ENCODE results near the gene ADRA2C. TPM values are rescaled to one million over a fixed set of nuclear protein-coding genes. Genes with fewer than 3 reads are reported as not detected.

Gene ADRA2C
- total RNA-seq, 2 experiments from 2014 or later, result not detected

DNA sequence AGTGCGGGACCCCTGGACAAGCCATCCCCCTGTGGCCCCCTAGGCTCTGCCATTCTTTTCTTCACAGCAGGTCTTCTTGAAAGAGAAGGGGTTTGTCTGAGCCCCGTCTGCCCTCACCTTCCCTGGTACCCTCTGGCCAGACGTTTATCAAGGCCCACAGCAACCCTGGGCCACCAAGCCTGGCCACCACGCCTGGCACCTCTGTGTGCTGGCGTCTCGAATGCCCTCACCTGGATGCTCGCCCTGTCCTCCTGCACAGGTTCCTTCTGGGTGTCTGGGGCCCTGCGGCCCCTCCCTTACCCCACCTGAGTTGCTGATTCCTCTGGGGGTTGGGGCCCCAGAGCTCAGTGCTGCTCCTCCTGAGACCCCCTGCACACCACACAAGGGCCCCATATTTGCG, 25.1 kb downstream of the ADRA2C start:
- no peak for DNase-seq
- Mint-ChIP-seq H3K9me3 (peaks cover 13% of the 10 kb centered on the region), H3K4me3 (no peak overlapping the region), H3K27ac (no peak overlapping the region), H3K4me1 (no peaks in the 10 kb centered on the region), H3K36me3 (ENCODE audit: low read depth) (no peaks in the 10 kb centered on the region), H3K27me3 (no peaks in the 10 kb centered on the region)
- CTCF ChIA-PET, result no interaction called here
- POLR2A ChIA-PET, result no interaction called here

DNA sequence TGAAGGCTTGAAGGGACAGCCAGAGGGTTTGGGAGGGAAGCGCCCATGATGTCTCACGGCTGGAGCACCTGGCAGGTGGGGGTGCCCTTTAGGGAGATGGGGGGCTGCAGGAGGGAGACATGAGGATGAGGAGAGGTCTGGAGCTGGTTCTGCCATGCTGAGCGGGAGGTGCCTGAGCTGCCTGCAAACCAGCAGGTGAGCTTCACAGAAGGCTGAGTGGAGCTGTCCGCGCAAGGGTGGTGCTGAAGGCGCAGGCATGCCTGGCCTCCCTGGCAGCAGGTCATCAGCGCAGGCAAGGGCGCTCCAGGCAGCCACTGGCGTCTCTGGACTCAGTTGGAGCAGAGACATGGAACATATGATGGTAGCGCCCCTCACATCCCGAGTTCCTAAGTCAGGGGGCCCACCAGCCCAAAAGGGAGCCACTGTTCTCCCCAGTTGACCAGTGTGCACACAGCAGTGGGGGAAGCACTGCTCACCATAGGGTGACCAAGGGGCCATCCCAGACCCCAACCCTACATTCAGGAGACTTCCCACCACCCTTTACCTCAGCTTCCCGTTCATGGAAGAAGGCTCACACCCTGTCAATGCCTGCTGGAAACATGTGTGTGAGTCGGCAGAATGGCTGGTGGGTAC, 25.8 kb downstream of the ADRA2C start:
- Mint-ChIP-seq H3K4me3 (no peak overlapping the region), H3K36me3 (ENCODE audit: low read depth) (no peaks in the 10 kb centered on the region), H3K27ac (no peak overlapping the region), H3K4me1 (no peaks in the 10 kb centered on the region), H3K27me3 (no peaks in the 10 kb centered on the region), H3K9me3 (peaks cover 20% of the 10 kb centered on the region)
- POLR2A ChIA-PET, result no interaction called here
- CTCF ChIA-PET, result no interaction called here
- DNase-seq, result peak; percentile 43

DNA sequence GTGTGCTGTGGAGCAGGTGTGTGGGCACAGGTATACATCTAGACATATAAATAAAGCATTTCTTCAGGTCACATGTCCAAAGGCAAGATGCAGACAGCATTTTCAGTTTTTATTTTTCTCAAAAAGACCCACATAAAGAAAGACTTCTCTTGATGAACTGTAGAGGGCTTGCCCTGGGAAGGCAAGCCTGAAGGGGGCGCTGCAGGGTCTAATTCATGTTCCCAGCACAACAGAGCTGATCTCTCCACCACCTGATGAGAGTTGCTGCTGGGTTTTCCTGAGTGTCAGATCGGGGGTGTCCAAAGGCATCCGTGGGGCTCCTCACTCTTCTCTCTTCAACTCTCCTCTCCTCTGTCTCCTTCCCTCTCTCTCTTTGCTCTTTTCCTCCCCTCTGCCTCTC, 26.6 kb downstream of the ADRA2C start:
- DNase-seq, result no peak
- H3K4me3 Mint-ChIP-seq, result no peak overlapping the region
- peaks cover 20% of the 10 kb centered on the region for H3K9me3 Mint-ChIP-seq
- no peak overlapping the region for H3K27ac Mint-ChIP-seq
- no peaks in the 10 kb centered on the region for H3K27me3 Mint-ChIP-seq
- H3K4me1 Mint-ChIP-seq, result no peaks in the 10 kb centered on the region
- CTCF ChIA-PET, result interaction anchor here (0.9 kb wide), 1 partner anchor 44 kb away, joined by 3 read pairs; no protein-coding TSS in a partner anchor
- no peaks in the 10 kb centered on the region for H3K36me3 Mint-ChIP-seq (ENCODE audit: low read depth)
- POLR2A ChIA-PET, result no interaction called here

DNA sequence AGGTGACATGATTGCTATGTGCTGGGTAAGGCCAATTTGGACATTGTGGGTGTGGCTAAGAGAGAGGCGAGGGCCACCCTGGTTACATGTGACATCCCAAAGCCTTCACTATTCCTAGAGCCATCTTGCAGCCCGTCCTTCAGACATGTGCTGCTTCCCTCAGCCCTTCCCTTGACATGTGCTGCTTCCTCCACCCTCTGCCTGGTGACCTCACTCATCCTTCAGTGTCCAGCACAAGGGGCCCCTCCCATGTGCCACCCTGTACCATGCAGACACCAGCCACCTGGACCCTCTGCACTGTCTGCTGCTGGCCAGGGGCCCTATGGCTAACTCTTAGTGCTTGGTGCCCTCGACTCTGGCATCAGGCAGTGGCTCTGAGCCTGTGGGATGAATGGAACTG, 27.4 kb downstream of the ADRA2C start:
- no peak overlapping the region for H3K4me3 Mint-ChIP-seq

DNA sequence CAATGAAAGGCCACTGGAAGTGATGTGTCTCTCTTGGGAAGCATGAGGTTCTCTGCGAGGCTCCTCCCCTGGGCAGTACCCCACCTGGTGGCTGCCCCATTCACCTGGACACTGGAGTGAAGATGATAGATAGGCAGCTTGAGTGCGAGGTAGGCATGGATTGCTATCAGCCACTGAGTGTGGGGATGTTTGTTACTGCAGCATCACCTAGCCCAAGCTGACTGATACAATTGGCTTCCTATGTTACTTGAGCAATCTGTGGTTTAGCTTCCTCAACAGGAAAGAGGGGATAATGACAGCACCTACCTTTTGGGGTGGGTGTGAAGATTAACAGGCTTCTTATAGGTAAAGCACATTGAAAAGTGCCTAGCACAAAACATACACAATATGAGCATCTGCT, 30.8 kb downstream of the ADRA2C start:
- Mint-ChIP-seq H3K27me3 (no peaks in the 10 kb centered on the region), H3K27ac (no peak overlapping the region), H3K36me3 (ENCODE audit: low read depth) (no peaks in the 10 kb centered on the region), H3K4me3 (no peak overlapping the region), H3K9me3 (peaks cover 20% of the 10 kb centered on the region), H3K4me1 (no peaks in the 10 kb centered on the region)
- POLR2A ChIA-PET, result no interaction called here
- no peak for DNase-seq
- CTCF ChIA-PET, result no interaction called here

More for the DNA sequence above, 27.4 kb downstream of the ADRA2C start:
- ChIA-PET POLR2A (no interaction called here), CTCF (interaction anchor here (0.9 kb wide), 1 partner anchor 45 kb away, joined by 3 read pairs; no protein-coding TSS in a partner anchor)
- Mint-ChIP-seq H3K27ac (no peak overlapping the region), H3K9me3 (peaks cover 20% of the 10 kb centered on the region), H3K27me3 (no peaks in the 10 kb centered on the region), H3K36me3 (ENCODE audit: low read depth) (no peaks in the 10 kb centered on the region), H3K4me1 (no peaks in the 10 kb centered on the region)
- no peak for DNase-seq

DNA sequence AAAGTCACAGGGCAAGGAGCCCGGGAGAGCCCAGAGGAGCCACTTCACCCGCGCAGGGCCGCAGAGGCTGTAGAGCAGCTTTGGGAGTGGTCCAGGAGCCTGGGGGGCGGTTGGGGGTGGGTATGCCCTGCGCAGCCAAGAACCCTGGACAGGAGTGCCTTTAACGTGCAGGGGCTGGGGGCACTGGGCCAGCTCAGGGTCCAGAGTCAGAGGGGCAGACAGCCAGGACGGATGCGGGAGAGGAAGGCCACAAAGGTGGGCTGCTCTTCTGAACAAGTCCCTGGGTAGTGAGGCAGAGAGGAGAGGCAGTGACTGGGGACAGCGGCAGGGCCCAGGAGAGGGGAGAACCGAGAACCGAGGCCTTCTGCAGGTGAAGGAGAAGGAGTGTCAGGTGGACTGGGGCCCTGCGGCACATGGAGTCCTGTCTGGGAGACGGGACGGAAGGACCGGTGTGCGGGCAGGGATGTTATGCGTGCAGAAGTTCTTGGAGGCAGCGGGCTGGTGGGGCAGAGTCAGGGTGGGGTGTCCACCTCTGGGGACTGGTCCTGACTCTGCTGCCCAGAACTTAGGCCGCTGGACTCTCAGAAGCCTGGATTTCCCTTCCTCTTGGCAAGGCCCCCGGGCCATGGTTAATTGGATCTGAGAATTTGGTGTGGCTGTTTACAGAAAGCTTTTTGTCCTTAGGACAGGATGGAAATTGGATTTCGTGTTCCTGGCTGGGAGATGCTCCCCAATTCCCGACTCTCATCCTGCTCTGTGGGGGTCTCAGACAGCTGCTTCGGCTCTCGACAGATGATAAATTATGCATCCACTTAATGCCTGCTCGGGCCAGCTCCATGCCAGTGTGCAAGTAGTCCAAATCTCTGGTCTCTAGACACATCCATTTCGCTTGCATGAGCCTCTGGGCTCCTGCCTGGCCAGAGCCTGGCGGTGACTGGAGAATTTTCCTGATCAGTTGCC, 31.9 kb downstream of the ADRA2C start:
- ChIA-PET POLR2A (no interaction called here), CTCF (no interaction called here)
- Mint-ChIP-seq H3K4me1 (no peaks in the 10 kb centered on the region), H3K4me3 (no peak overlapping the region), H3K27me3 (no peaks in the 10 kb centered on the region), H3K9me3 (peaks cover 20% of the 10 kb centered on the region), H3K27ac (no peak overlapping the region), H3K36me3 (ENCODE audit: low read depth) (no peaks in the 10 kb centered on the region)
- DNase-seq, result no peak

DNA sequence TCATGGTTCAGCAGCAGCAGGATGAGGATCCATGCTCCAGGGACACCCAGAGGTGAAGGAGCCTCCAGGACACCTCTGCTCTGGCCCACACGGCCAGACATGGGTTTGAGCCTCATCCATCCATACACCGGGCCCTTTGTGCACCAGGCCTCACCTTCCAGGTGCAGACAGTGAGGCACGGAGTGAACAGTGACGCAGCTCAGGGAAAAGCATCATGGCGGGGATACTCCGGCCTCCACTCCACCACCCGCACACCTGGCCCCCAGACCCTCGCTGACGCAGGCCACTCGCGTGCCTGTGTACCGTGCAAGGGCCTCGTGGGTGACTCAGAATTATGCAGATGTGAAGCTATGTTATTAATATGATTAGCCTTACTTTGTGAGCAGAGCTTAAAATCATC, 33.3 kb downstream of the ADRA2C start:
- ChIA-PET CTCF (no interaction called here), POLR2A (no interaction called here)
- DNase-seq, result no peak
- Mint-ChIP-seq H3K9me3 (peaks cover 17% of the 10 kb centered on the region), H3K27me3 (no peaks in the 10 kb centered on the region), H3K36me3 (ENCODE audit: low read depth) (no peaks in the 10 kb centered on the region), H3K4me1 (no peaks in the 10 kb centered on the region), H3K4me3 (no peak overlapping the region), H3K27ac (no peak overlapping the region)

DNA sequence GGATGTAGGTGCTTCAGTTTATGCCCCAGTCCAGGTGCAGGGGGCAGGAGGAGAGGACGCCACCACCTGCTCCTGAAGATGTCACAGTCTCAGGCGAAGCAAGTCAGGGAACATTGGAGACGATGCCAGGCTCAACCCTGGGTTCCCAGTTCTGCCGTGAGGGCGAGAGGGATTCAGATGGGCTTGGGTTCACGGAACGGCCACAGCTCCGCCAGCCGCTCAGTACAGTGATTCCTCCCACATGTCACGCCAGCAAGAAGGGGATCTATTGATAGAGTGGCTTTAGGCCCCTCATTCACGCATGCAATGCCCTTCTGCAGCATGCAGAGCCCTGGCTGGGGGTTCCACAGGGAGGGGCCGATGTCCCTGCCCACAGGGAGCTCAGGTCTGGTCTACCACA, 34.2 kb downstream of the ADRA2C start:
- POLR2A ChIA-PET, result no interaction called here
- peaks cover 13% of the 10 kb centered on the region for H3K9me3 Mint-ChIP-seq
- H3K4me1 Mint-ChIP-seq, result no peaks in the 10 kb centered on the region
- no peak overlapping the region for H3K4me3 Mint-ChIP-seq
- no peak overlapping the region for H3K27ac Mint-ChIP-seq
- DNase-seq, result no peak
- CTCF ChIA-PET, result no interaction called here
- H3K27me3 Mint-ChIP-seq, result no peaks in the 10 kb centered on the region
- no peaks in the 10 kb centered on the region for H3K36me3 Mint-ChIP-seq (ENCODE audit: low read depth)

DNA sequence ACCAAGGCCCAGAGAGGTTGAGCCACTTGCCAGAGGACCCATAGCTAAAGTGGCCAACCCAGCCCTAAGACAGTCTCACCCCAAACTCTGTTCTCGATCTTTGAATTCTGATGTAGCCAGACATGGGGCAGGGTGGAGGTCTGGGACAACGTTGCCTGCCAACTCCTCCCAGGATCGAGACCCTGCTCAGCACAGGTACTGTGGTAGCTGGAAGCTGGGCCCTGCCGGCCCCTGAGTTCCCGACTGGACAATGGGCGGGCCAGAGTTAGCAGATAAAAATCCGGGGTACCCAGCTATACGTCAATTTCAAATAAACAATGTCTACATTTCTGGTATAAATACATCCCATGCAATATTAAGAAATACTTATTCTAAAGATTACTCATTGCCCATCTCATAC, 35.3 kb downstream of the ADRA2C start:
- no peak for DNase-seq
- no peaks in the 10 kb centered on the region for H3K27me3 Mint-ChIP-seq
- H3K9me3 Mint-ChIP-seq, result peaks cover 5% of the 10 kb centered on the region
- no peaks in the 10 kb centered on the region for H3K36me3 Mint-ChIP-seq (ENCODE audit: low read depth)
- no peak overlapping the region for H3K4me3 Mint-ChIP-seq
- no peaks in the 10 kb centered on the region for H3K4me1 Mint-ChIP-seq
- ChIA-PET POLR2A (no interaction called here), CTCF (no interaction called here)
- H3K27ac Mint-ChIP-seq, result no peak overlapping the region

DNA sequence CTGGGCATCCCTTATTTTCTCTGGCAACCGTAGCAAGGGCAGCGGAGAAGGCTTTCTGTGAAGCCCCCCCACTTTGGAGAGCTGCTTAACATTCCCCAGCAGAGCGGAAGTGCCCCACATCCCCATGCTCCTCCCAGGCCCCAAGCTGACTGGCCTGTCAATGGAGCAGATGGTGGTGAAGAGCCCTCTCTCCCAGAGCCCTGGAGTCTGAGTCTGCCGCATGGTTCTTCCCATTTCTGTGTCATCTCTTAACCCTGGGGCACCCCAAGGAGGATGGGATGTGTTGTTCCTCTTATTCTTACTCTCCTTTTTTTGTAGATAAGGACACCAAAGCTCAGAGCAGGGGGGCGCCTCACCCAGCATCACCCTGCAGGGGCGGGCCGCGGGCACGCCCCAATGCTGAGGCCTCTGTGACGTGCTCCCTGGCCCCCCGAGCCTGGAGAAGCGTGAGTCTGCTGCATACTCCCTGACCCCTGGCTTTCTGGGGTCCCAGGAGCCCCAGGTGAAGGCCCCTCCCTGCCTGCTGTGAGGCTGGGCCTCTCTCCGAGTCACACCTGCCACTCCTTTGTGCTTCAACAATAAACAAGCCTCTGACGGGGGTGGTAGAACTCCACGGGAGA, 35.9 kb downstream of the ADRA2C start:
- peaks cover under 1% of the 10 kb centered on the region for H3K9me3 Mint-ChIP-seq
- H3K27ac Mint-ChIP-seq, result no peak overlapping the region
- no peaks in the 10 kb centered on the region for H3K36me3 Mint-ChIP-seq (ENCODE audit: low read depth)
- H3K27me3 Mint-ChIP-seq, result no peaks in the 10 kb centered on the region
- no peaks in the 10 kb centered on the region for H3K4me1 Mint-ChIP-seq
- POLR2A ChIA-PET, result no interaction called here
- CTCF ChIA-PET, result no interaction called here
- H3K4me3 Mint-ChIP-seq, result no peak overlapping the region
- DNase-seq, result no peak

DNA sequence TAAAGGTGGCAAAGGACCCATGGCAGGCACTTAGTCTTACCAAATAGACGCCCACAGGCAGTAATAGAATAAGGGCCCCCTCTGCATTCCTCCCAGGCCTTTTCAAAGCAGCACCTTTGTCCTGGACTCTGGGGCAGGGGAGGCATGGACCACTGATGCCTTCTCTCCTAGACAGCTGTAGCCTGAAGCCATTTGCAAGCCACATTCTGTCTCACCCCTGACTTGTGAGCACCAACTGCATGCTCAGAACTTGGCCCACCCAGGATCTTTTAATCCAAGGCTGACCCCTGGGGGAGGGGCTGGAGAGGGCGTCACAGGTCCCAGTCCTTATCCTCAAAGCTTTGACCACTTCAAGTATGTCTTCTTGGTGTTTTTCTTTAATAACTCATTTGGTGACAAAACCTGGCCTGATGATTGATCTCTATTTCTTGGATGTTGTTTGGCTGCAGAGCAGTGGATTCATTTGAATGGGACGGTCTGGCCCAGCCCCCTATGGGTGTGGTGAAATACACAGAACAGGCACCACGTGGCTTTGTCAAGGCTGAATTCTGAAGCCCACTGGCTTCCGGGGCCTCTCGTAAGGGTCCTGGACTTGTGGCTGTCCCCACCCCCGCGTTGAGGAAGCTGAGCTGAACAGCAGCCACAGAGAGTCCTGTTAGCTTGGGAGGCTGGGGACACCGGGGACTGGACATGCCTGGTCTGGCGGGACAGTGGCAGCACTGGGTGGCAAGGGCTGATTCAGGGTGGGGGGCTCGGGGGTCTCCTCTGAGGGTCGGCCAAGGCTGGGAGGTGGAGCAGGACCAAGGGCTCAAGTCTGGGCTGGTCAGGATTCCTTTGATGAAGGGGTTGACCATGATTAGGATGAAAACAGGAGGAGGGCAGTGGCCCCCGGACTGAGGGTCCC, 36.6 kb downstream of the ADRA2C start:
- Mint-ChIP-seq H3K4me1 (no peaks in the 10 kb centered on the region), H3K27me3 (no peaks in the 10 kb centered on the region), H3K27ac (no peak overlapping the region), H3K36me3 (ENCODE audit: low read depth) (no peaks in the 10 kb centered on the region), H3K9me3 (no peaks in the 10 kb centered on the region), H3K4me3 (no peak overlapping the region)
- POLR2A ChIA-PET, result no interaction called here
- CTCF ChIA-PET, result no interaction called here
- DNase-seq, result no peak

DNA sequence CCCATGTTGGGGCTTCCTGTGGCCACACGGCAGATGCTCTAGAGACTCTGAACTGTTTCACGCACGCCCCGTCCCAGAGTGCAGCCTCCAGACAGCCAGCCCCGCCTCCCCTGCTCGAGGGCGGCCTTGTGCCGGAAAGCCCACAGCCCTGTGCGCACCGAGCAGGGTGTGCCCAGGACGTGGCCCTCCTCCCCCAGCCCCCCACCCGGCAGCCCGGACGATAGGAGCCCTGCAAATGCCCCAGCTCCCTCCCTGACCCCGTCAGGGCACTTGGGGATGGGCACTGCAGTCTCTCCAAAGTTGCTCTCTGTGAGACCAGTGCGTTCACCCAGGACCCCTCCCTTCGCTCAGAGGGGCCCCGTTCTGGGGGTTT, 37.3 kb downstream of the ADRA2C start:
- no peaks in the 10 kb centered on the region for H3K36me3 Mint-ChIP-seq (ENCODE audit: low read depth)
- H3K9me3 Mint-ChIP-seq, result no peaks in the 10 kb centered on the region
- peaks cover 2% of the 10 kb centered on the region for H3K27me3 Mint-ChIP-seq
- no peak for DNase-seq
- ChIA-PET POLR2A (no interaction called here), CTCF (no interaction called here)
- H3K4me1 Mint-ChIP-seq, result no peaks in the 10 kb centered on the region
- H3K27ac Mint-ChIP-seq, result no peak overlapping the region
- no peak overlapping the region for H3K4me3 Mint-ChIP-seq

DNA sequence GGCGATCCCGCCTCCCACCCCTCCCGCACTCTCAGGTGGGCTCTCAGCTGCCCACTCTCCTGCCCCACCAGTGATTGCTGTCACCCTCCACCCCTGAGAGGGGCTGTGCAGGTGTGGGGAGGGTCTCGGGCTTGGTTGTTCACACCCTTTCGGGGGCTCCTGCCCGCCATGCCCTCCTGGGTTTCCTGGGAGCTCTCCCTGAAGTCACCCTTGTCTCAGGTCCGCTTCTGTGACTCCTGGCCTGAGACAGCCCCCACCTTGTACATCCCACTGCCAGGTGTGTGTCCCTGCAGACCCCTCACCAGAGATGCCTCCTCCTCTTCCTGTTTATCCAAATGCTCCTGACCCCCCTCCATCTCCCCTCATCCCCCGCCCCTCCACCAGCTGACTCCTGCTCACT, 37.8 kb downstream of the ADRA2C start:
- Mint-ChIP-seq H3K36me3 (ENCODE audit: low read depth) (no peaks in the 10 kb centered on the region), H3K27me3 (peaks cover 3% of the 10 kb centered on the region), H3K27ac (no peak overlapping the region), H3K9me3 (no peaks in the 10 kb centered on the region), H3K4me1 (no peaks in the 10 kb centered on the region), H3K4me3 (no peak overlapping the region)
- POLR2A ChIA-PET, result no interaction called here
- no peak for DNase-seq
- CTCF ChIA-PET, result no interaction called here

All from activated CD4-positive, alpha-beta memory T cell treated with anti-CD3 and anti-CD28 coated beads, Interleukin-2, amount 10 ng/mL, durations not matched to agents 7 days and 5 days (primary cell).